Coronary artery (tissue), 2 donors: ENCODE results near the gene RIPK4.

Experiments
- DNase-seq: peaks from one replicate; pipeline ENCODE4 v3.0.0-alpha.2; 2017; ENCODE audit warnings: low spot score
- H3K27ac ChIP-seq, 2 donors: fragments of 200-600 bp; sonication (generic); one replicate each; pipeline ENCODE4 v1.5.1; 2016 to 2019
- H3K4me3 ChIP-seq: fragments of 200-600 bp; sonication (generic); 2 replicates; pipeline ENCODE4 v1.5.1; 2016; ENCODE audit warnings: mild to moderate bottlenecking, moderate library complexity
- CTCF ChIP-seq: fragments of 200-600 bp; sonication (generic); IDR thresholded peaks from one replicate; pipeline ENCODE4 v1.5.1; 2019; ENCODE audit warnings: antibody characterized with exemption

The RIPK4 gene

GRCh38 chr21:41755934-41756773, 10.7 kb downstream of the RIPK4 start:
- H3K27ac ChIP-seq: no peak overlapping the region
- no peak for DNase-seq
- H3K4me3 ChIP-seq: no peak overlapping the region
- no peak for TF ChIP-seq CTCF

- no peak for DNase-seq
- no peak for TF ChIP-seq CTCF
- Histone ChIP-seq H3K27ac (no peak overlapping the region), H3K4me3 (no peak overlapping the region)
Observed at GRCh38 chr21:41755258-41755933, 11.5 kb downstream of the RIPK4 start.

- H3K27ac ChIP-seq: no peak overlapping the region
- H3K4me3 ChIP-seq: no peak overlapping the region
- no peak for DNase-seq
- no peak for TF ChIP-seq CTCF
Observed at GRCh38 chr21:41754479-41754891, 12.4 kb downstream of the RIPK4 start.

GRCh38 chr21:41753006-41753898, 13.6 kb downstream of the RIPK4 start:
- TF ChIP-seq CTCF: no peak
- Histone ChIP-seq H3K27ac (no peak overlapping the region), H3K4me3 (no peak overlapping the region)
- DNase-seq: no peak

- no peak overlapping the region for H3K27ac ChIP-seq
- H3K4me3 ChIP-seq: no peak overlapping the region
Observed at GRCh38 chr21:41752231-41752681, 14.6 kb downstream of the RIPK4 start.

GRCh38 chr21:41751611-41752011, 15.2 kb downstream of the RIPK4 start:
- TF ChIP-seq CTCF: no peak
- DNase-seq: no peak
- no peak overlapping the region for H3K4me3 ChIP-seq
- no peak overlapping the region for H3K27ac ChIP-seq

More at GRCh38 chr21:41752231-41752681, 14.6 kb downstream of the RIPK4 start:
- no peak for DNase-seq
- no peak for TF ChIP-seq CTCF
